ENCODE results near the gene AASDH.
A peak's percentile ranks its signal among the peaks of the same experiment; 100 is the strongest.

Gene AASDH

DNA sequence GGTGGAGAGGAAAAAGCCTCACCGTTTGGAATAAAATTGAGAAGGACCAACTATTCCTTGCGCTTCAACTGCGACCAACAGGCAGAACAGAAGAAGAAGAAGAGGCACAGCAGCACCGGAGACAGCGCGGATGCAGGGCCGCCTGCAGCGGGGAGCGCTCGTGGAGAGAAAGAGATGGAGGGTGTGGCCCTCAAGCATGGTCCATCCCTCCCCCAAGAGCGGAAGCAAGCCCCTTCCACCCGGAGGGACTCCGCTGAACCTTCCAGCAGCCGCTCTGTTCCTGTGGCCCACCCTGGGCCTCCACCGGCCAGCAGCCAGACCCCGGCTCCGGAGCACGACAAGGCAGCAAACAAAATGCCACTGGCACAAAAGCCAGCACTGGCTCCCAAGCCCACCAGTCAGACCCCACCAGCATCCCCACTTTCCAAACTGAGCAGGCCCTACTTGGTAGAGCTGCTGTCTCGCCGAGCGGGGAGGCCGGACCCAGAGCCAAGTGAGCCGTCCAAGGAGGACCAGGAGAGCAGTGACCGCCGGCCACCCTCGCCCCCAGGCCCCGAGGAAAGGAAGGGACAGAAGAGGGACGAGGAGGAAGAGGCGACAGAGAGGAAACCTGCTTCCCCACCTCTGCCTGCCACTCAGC, 71.2 kb downstream of the AASDH start:
- no peak for DNase-seq (ENCODE audit: low read depth in 2 of 3, low spot score in 1 of 3)

DNA sequence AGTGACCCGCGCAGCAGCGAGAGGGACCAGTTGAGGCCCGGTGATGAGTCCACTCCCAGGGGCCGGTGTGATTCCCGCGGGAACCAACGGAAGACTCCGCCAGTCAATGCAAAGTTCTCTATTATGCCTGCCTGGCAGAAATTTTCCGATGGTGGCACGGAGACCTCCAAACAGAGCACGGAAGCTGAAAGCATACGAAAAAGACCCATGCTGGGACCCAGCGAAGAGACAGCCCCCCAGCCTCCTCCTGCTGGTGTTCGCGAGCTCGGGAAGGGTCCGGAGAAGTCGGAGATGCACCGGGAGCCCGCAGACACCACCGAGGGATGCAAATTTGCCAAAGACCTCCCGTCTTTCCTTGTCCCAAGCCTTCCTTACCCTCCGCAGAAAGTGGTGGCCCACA, 71.7 kb downstream of the AASDH start:
- DNase-seq (ENCODE audit: low read depth in 2 of 3, low spot score in 1 of 3), result no peak

DNA sequence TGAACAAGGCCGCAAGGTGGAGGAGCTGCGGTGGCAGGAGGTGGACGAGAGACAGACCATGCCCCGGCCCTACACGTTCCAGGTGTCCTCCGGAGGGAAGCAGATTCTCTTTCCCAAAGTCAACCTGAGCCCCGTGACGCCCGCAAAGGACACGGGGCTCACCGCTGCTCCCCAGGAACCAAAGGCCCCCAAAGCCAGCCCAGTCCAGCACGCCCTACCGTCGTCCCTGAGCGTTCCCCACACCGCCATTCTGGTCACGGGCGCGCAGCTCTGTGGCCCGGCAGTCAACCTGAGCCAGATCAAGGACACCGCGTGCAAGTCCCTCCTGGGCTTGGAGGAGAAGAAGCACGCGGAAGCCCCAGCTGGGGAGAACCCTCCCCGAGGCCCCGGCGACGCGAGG, 72.2 kb downstream of the AASDH start:
- DNase-seq (ENCODE audit: low read depth in 2 of 3, low spot score in 1 of 3), result no peak

DNA sequence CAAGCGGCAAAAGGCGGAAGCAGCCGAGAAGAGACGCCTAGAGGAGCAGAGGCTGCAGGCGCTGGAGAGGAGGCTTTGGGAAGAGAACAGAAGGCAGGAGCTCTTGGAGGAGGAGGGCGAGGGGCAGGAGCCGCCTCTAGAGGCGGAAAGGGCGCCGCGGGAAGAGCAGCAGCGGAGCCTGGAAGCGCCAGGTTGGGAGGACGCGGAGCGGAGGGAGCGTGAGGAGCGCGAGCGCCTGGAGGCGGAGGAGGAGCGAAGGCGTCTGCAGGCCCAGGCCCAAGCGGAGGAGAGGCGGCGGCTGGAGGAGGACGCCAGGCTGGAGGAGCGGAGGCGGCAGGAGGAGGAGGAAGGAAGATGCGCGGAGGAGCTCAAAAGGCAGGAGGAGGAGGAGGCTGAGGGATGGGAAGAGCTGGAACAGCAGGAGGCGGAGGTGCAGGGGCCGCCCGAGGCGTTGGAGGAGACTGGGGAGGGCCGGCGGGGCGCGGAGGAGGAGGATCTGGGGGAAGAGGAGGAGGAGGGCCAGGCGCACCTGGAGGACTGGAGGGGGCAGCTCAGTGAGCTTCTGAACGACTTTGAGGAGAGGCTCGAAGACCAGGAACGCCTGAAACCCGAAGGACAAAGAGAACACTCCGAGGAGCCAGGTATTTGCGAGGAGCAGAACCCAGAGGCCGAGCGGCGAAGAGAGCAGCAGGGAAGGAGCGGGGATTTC, 72.9 kb downstream of the AASDH start:
- no peak for DNase-seq (ENCODE audit: low read depth in 2 of 3, low spot score in 1 of 3)

DNA sequence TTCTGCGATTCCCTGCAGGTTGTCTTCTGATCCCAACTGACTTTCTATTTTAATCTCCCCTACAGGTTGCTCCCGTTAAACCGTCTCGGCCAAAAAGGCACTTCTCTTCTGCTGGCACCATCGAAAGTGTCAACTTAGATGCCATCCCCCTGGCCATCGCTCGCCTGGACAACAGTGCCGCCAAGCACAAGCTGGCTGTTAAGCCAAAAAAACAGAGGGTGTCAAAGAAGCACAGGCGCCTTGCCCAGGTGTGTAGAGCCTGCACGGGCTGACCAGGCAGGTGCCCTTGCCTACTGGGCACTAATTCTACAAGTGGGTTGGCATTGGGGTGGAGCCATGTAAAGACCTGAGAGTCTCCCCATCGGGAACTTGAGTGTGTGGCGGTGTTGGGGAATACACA, 74.2 kb downstream of the AASDH start:
- DNase-seq (ENCODE audit: low read depth in 2 of 3, low spot score in 1 of 3), result no peak

DNA sequence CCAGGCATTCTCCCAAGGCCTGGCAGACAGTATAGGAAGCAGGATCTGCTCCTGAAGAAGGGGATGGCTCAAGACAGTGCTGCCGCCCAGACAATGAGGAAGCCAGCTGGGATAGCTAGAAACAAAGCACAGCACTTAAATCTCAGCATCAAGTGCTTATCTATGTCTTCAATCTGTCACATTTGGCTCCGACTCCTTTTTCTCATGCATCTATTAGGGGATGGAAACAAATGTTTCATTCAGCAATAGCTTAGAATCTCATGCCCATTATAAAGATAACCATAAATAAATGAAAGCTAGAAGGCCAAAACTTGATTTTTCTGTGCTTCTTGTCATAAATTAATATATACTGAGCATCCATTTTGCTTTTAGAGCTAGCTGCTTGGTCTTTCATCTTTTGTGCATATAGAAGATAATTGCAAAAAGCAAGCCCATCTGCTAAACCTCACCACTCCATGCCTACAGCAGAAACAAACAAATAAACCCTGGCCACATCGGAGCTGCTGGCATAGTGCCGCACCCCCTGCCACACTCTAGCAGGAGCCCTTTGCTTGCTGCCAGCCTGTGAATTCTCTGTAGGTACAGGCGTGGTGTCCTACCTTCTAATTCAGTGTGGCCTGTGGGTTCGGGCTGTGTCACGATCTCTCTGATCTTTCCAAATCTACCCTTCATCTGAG, 75.9 kb downstream of the AASDH start:
- no peak for DNase-seq (ENCODE audit: low read depth in 2 of 3, low spot score in 1 of 3)

DNA sequence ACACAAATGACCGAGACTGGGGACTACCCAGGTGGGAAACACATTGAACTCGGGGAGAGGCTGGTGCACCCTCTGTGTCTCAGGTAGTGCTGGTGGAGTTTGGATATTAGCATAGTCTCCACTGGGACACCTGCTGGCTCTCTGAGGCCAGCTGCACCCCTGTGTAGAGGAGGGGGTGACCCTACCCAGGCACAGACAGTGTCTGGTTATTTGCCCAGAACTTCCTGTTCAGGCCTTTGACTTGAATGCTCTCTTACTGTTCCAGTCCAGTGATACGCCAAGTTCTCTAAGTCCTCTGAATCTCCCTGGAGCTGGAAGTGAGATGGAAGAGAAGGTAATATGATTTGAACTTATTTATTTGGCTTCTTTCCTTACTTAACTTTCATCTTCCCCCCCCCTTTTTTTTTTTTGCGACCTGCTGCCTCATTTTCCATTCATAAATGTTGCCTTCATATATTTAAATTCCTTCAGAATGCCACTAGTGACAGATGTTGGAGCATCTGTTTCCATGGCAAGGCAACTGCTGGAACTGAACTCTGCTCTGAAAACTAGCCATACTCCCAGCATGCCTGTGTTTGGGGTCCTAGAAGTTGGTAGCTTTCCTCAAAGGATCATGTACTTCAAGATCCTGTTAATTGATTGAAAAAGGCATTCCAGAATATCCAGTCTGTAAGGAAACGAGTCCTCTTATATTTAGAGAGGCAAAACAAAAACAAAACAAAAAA, 76.7 kb downstream of the AASDH start:
- DNase-seq (ENCODE audit: low read depth in 2 of 3, low spot score in 1 of 3), result no peak

DNA sequence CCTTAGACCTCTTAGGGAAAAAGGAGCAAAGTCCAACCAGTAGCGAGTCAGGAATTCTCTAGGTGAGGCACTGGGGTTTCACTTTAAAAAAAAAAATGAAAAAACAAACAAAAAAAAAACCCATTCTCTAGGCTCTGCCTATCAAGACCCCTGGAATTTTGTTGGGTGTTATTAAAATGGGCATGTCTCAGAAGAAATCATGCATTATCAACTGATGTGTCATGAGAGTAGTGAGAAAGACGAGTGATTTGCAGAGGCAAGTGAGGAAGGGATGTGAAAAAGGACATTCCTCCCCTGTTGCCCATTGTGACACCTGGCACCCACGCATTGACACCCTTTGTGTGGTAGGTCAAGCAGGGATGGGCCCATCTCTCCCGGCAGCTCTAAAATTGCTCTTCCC, 78.9 kb downstream of the AASDH start:
- DNase-seq (ENCODE audit: low read depth in 2 of 3, low spot score in 1 of 3), result no peak

DNA sequence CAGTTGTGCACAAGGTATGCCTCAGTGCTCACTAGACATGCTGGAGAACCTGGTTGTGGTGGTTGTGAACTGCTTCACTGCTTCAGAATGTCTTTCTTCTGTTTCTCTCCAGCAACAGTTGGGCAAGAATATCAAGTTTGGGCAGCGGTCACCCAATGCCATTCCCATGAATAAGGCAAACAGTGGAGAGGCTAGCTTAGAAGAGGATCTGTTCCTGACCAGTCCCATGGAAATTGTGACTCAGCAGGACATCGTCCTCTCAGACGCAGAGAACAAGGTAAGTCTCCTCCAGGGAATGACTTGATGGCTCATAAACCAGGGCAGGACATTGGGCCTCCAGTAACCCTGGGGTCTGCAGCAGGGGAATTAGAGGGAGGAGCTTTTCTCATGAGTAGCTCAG, 79.9 kb downstream of the AASDH start:
- DNase-seq (ENCODE audit: low read depth in 2 of 3, low spot score in 1 of 3), result no peak

DNA sequence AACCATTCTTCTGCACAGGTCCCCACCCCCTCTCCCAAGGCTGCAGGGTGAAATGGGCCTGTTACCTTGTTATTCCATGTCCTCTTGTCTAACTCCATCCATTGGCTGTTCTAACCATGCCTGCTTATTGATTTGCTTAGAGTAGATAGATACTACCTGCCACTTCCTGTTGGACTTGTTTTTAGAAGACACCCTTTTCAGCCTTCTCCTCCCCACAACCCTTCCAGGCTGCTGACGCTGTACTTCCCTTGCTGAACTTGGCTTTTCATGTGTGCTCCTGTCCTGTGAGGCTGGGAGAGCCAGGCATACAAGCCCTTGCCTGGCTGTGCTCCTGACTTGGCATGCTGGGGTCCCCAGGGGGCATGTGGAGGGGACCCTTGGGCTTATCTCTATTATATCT, 81.9 kb downstream of the AASDH start:
- DNase-seq (ENCODE audit: low read depth in 2 of 3, low spot score in 1 of 3), result no peak

DNA sequence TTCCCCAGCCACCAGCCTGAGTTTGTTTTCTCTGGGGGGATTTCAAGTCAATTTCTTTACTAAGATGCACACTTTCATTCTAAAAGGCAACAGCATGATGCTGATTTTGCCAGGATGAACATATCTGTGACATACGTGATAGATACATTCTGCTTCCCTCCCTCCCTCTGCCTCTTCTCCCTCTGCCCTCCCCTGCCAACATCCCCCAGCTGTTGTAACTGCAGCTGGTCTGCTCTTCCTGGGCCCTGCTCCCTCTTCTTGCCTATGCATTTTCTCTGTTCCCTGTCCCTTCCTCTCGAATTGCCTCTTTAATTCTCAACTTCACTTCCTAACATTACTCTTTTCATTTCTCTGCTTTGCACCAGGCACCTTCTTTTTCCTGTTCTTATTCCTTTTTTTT, 83.4 kb downstream of the AASDH start:
- DNase-seq (ENCODE audit: low read depth in 2 of 3, low spot score in 1 of 3), result no peak

DNA sequence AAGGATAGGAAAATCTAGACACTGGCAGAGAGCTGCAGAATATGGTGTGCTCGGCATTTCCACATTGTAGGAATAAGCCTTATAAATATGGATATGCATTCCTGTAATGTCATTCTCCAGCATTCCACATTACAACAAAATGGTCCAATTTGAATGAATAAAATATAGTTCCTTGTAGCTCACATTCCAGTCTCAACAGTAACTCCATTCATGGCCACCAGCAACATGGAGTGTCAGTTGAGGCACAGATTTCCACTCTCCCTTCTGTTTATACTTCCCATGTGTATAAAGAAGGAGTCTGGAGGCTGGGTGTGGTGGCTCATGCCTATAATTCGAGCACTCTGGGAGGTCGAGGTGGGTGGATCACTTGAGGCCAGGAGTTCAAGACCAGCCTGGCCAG, 84.5 kb downstream of the AASDH start:
- no peak for DNase-seq (ENCODE audit: low read depth in 2 of 3, low spot score in 1 of 3)

DNA sequence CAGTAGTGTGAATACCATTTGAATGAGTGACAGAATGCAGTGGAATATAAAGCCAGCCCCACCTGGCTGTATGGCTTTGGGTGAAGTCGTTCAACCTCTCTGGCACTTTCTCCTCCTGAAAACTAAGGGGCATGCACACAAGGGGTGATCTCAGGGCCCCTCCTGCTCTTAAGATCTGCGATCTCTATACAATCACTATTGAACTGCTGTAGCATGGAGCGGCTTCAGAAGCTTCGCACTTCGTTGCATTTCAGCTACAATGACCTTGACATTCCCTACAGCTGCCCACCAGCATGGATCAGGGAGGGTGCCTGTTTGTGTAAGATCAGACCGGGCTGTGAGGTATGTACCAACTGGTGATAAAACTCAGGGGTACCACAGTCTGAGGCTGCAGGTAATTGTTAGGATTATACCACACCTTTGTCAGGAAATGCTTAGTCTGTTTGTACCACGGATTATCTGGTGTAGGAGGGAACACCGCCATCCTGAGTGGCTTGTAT, 85.2 kb downstream of the AASDH start:
- no peak for DNase-seq (ENCODE audit: low read depth in 2 of 3, low spot score in 1 of 3)

DNA sequence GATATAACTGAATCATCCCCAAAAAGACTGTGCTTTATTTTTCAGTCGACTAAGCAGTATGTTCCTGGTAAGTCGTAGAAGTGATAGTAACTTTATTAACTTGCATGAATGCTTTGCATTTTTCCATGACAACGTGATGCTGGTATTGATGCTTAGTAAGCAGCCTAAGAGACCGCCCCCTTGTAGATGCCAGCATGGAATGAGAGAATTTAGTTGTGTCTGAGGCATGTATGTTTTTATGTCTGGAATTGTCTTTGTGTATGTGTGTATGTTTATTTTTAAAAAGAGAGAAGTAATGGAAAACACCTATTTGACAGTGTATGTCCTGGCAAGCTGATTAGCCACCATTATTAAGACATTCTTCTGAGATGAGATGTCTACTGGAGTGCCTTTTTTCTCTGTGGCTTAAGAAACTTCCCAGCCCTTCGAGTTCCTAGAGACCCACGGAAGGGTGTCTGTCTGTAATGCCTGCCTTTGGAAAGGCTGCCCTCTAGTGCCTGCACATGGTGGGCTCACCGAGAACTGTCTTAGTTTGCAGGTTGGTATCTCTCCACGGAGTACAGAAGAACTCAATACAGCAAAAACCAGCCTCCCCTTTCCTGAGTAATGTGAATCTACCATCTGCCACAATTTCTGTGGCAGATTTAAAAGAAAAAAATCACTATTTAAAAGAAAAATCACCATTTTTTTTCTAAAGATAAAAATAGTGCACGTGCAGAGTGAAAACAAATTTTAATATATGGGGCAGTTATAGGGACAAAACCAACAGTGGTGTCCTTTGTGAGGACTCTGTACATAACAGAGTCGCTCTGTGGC, 85.9 kb downstream of the AASDH start:
- peak; percentile 46 to 64 (median 52) for DNase-seq (ENCODE audit: low read depth in 2 of 3, low spot score in 1 of 3)

DNA sequence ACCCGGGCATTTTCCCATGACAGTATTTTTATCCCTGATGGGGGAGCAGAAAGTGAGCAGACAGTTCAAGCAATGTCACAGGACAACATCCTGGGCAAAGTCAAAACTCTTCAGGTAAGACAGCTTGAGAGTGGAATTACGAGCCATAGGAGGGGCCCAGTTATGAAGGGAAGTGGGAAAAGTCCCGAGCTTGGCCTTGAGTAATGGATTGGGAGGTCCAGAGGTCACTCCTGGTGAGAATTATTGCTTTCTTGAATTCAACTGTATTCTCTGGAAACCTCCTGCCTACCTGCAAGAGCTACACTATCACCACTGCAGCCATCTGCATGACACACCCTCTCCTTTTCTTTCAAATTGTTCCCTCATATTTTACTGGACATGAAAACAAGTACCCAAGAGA, 89.1 kb downstream of the AASDH start:
- DNase-seq (ENCODE audit: low read depth in 2 of 3, low spot score in 1 of 3), result no peak

DNA sequence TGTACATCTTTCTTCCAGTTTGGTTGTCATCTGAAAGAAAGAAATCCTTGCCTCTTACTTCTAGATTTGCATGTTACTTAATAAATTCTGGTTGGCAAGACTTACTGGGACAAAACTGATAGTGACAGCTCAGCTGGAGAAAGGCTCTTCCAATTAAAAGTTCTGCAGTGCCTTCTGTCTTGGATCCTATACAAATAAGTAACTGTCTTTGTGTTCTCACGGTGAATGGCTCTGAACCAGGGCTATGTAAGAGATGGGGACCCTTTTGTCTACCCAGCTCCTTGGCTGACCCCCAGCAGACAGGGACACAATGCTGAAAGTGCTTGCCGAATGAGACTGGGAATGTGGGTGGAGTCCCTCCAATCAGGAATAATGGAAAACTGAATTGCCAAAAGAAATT, 89.5 kb downstream of the AASDH start:
- DNase-seq (ENCODE audit: low read depth in 2 of 3, low spot score in 1 of 3), result no peak

DNA sequence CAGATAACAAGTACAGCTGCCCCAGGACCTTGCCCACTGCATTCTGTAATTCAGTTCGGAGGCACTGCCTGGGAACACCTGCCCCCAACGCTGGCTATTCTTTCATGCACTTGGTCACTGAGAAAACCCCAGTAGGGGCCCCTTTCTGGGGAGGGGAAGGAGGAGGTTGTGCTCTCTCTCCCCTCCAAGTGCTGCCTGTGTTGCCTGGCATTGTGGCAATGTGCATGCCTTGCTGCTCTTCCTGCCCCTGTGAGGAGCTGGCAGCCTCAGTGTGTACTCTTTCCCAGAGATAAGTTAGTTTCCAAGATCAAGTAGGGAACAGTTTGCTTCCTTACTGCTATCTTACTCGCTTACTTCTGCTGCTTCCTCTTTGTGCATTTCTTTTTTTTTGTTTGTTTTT, 90.8 kb downstream of the AASDH start:
- no peak for DNase-seq (ENCODE audit: low read depth in 2 of 3, low spot score in 1 of 3)

DNA sequence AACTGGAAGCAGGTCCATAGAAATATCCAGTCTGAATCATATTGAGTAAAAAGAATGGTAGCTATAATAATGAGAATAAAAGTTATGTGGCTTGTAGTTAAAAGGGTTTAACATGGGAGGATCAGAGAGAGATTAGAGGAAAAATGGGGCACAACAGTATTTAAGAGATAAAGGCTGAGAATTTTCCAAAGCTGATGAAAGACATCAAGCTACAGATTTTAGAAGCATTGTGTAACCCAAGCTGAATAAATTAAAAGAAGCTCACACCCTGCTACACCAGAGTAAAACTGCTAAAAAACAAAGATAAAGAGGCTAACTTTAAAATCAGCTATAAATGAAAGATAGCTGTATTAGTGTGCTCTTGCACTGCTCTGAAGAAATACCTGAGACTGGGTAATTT, 94.2 kb downstream of the AASDH start:
- DNase-seq (ENCODE audit: low read depth in 2 of 3, low spot score in 1 of 3), result no peak

DNA sequence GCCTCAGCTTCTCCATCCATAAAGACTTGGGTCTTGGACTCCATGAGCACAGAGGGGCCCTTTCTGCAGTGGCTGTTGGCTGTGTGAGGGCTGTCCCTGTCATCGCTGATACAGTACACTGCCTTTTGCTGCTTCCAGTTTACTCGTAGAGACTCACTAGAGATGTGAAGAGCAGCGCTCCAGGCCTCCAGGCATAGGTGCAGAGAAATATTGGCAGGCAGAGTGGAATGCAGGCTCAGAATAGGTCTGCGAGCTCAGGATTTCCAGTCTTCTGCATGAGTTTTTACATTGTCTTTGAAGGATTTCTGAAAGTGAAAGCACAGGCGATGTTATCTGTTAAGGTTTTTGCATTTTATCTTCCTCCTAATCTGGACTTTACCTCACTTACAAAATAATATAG, 97.4 kb downstream of the AASDH start:
- DNase-seq (ENCODE audit: low read depth in 2 of 3, low spot score in 1 of 3), result no peak

DNA sequence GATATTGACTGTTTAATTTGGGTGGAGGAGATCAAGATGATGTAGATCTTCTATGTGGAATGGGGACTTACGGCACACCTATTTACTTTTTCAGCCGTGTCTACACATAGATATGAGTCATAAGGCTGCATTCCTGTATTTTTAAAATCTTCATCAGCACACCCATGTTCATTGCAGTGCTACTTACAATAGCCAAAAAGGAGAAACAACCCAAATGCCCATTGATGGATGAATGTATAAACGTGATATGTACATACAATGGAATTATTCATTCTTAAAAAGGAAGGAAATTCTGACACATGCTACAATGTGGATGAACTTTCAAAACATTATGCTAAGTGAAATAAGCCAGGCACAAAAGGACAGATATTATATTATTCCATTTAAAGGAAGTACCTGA, 98.6 kb downstream of the AASDH start:
- no peak for DNase-seq (ENCODE audit: low read depth in 2 of 3, low spot score in 1 of 3)
